Gastrocnemius medialis (tissue), 4 donors: Measurements from ENCODE around the gene PIK3C2B. TPM values are rescaled to one million over a fixed set of nuclear protein-coding genes. Genes with fewer than 3 reads are reported as not detected.

ENCODE experiments used
- ATAC-seq, 2 donors: fragments of 150-250 bp; one replicate each; pipeline ENCODE4 v1.9.1; 2016
- DNase-seq, 2 donors: peaks; one replicate each; pipeline ENCODE4 v3.0.0-alpha.2; 2019
- H3K27ac ChIP-seq, 4 donors: fragments of 200-600 bp; sonication (generic); 1 replicate in 1 of 4; 2 replicates in 3 of 4; pipeline ENCODE4 v1.5.1; 2016 to 2018; ENCODE audit warnings: mild to moderate bottlenecking in 2 of 4, moderate library complexity in 1 of 4
- H3K27me3 ChIP-seq, 3 donors: fragments of 200-600 bp; sonication (generic) in 2 of 3; 1 replicate in 1 of 3; 2 replicates in 2 of 3; pipeline versions ENCODE4 v1.5.1 to v1.6.0; 2016 to 2019; ENCODE audit warnings: mild to moderate bottlenecking in 1 of 3, moderate library complexity in 1 of 3
- H3K36me3 ChIP-seq, 2 donors: fragments of 200-600 bp; sonication (generic) in 1 of 2; one replicate each; pipeline ENCODE4 v1.5.1; 2017 to 2018
- H3K4me1 ChIP-seq, 2 donors: fragments of 200-600 bp; sonication (generic) in 1 of 2; one replicate each; pipeline ENCODE4 v1.5.1; 2016 to 2017; ENCODE audit warnings: mild to moderate bottlenecking in 2 of 2
- H3K4me3 ChIP-seq, 4 donors: fragments of 200-600 bp; sonication (generic) in 3 of 4; 1 replicate in 1 of 4; 2 replicates in 3 of 4; pipeline ENCODE4 v1.5.1; 2016 to 2019; ENCODE audit warnings: mild to moderate bottlenecking in 2 of 4
- H3K9me3 ChIP-seq, 3 donors: fragments of 200-600 bp; sonication (generic) in 2 of 3; 1 replicate in 1 of 3; 2 replicates in 2 of 3; pipeline ENCODE4 v1.5.1; 2016 to 2019
- POLR2A ChIP-seq, 2 donors: fragments of 450-650 bp; IDR thresholded peaks; one replicate each; pipeline ENCODE4 v1.6.1; 2017; ENCODE audit warnings: antibody characterized with exemption in 2 of 2, mild to moderate bottlenecking in 2 of 2, moderate library complexity in 2 of 2
- in situ Hi-C, 4 donors: fragments of 200-750 bp; cut with MboI; loops; one replicate each; pipeline versions ENCODE4 v1.15.0 to v1.8.0; 2017; ENCODE audit warnings: low sequenced_read_pairs in 4 of 4
- intact Hi-C: fragments of 100-400 bp; cut with DNase I; formaldehyde crosslinking; loops from one replicate; pipeline ENCODE4 v1.15.1; 2023; ENCODE audit warnings: low total_unique reads
- total RNA-seq, 4 donors: library from RNA; depleted of rRNA; stranded (reverse); fragments of >200 nt; gene quantifications; one replicate each; pipeline versions ENCODE4 v1.1.0 to v1.2.3, GENCODE V29; 2016
- TF ChIP-seq, protein P1 (sequence below), 5 experiments: fragments of 450-650 bp in 3 of 5; fragments of 200-600 bp in 2 of 5; sonication (generic) in 2 of 5; IDR thresholded peaks in 4 of 5; conservative IDR thresholded peaks in 1 of 5; 1 replicate in 4 of 5; 2 replicates in 1 of 5; pipeline ENCODE4 v1.5.1; 2016 to 2019; ENCODE audit warnings: antibody characterized with exemption in 5 of 5, mild to moderate bottlenecking in 3 of 5, moderate library complexity in 3 of 5

The PIK3C2B gene
- total RNA-seq, 4 donors from 2014 or later = 2.8 to 6.0 (median 3.8) TPM

DNA sequence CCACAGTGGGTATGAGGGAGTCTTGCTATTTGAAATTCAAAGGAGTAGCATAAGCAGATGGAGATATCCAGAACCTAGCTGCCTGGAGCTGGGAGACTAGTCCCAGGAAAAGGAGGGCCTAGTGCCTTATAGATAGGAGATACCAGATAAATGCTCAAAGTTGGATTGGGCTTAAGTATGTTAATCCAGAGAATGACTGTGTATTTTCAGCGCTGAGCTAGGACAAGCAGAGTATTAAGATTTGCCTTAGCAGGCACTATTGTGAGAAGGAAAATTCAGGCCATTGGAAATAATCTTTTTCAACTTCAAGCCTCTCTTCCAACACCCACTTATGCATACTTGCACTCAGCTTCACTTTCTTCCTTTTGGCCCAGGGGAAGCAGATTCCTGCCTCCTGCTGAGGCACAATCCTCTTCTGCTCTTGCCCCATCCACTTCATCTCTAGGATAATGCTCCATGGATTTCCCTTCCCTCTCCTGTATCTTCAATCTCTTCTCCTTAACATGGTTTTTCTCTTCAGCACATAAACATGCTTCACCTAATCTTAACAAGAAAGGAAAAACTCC lies 21.1 kb downstream of the PIK3C2B start:
- peaks cover 37 to 46% of the 10 kb centered on the region in 2 donors for H3K4me1 ChIP-seq
- no peak for DNase-seq
- in situ Hi-C loops = no loop called here

DNA sequence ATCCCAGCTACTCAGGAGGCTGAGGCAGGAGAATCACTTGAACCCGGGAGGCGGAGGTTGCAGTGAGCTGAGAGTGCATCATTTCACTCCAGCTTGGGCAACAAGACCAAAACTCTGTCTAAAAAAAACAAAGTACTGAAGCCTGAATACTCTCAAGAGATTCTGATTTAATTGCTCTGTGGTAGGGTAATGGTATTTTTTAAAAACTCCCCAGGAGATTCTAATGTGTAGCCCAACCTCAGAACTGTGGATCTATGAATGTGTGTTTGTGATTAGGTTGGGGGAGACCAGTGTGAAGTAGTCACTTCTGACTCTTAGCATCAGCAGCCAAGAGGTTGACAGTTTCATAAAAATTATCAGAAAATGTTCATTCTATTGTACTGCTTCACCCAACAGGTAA lies 21.9 kb downstream of the PIK3C2B start:
- ATAC-seq (no peak), DNase-seq (no peak)
- intact Hi-C loops (no loop called here), in situ Hi-C loops (no loop called here)
- TF ChIP-seq POLR2A (IDR thresholded peaks at IDR 0.05) = no peak
- TF ChIP-seq, protein P1, sequence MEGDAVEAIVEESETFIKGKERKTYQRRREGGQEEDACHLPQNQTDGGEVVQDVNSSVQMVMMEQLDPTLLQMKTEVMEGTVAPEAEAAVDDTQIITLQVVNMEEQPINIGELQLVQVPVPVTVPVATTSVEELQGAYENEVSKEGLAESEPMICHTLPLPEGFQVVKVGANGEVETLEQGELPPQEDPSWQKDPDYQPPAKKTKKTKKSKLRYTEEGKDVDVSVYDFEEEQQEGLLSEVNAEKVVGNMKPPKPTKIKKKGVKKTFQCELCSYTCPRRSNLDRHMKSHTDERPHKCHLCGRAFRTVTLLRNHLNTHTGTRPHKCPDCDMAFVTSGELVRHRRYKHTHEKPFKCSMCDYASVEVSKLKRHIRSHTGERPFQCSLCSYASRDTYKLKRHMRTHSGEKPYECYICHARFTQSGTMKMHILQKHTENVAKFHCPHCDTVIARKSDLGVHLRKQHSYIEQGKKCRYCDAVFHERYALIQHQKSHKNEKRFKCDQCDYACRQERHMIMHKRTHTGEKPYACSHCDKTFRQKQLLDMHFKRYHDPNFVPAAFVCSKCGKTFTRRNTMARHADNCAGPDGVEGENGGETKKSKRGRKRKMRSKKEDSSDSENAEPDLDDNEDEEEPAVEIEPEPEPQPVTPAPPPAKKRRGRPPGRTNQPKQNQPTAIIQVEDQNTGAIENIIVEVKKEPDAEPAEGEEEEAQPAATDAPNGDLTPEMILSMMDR (IDR thresholded peaks at IDR 0.05 in 4 of 5, conservative IDR thresholded peaks at IDR 0.05 in 1 of 5) = no peak
- H3K4me1 ChIP-seq = peaks cover 37 to 45% of the 10 kb centered on the region in 2 donors
- H3K36me3 ChIP-seq = no peaks in the 10 kb centered on the region
- H3K27ac ChIP-seq = no peak overlapping the region
- H3K4me3 ChIP-seq = no peak overlapping the region
- H3K9me3 ChIP-seq = no peaks in the 10 kb centered on the region
- H3K27me3 ChIP-seq = no peaks in the 10 kb centered on the region

More for the DNA sequence above, 21.1 kb downstream of the PIK3C2B start:
- Histone ChIP-seq H3K27ac (no peak overlapping the region), H3K27me3 (no peaks in the 10 kb centered on the region), H3K9me3 (no peaks in the 10 kb centered on the region), H3K4me3 (no peak overlapping the region), H3K36me3 (no peaks in the 10 kb centered on the region)
- intact Hi-C loops = no loop called here
- ATAC-seq = no peak
- TF ChIP-seq POLR2A (IDR thresholded peaks at IDR 0.05) = no peak
- TF ChIP-seq, protein P1 (IDR thresholded peaks at IDR 0.05 in 4 of 5, conservative IDR thresholded peaks at IDR 0.05 in 1 of 5) = no peak

DNA sequence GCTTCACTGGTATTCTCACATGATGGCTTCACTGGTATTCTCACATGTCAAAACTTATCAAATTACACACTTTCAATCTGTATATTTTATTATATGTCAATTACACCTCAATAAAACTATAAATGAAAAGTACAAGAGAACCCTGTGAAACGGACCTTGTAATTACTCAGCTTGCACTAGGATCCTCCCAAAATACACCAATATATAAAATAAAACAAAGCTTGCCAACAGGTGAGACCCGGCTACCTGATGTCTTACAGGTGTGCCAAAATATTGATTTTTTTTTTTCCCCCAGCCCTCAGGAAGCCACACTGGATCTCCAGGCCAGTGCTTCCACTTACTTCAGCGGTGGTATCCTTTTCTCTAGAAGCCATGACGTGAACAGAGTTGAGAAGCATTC lies 22.9 kb downstream of the PIK3C2B start:
- intact Hi-C loops (no loop called here), in situ Hi-C loops (no loop called here)
- Histone ChIP-seq H3K36me3 (no peaks in the 10 kb centered on the region), H3K27me3 (no peaks in the 10 kb centered on the region), H3K4me3 (no peak overlapping the region), H3K9me3 (no peaks in the 10 kb centered on the region), H3K4me1 (peaks cover 36 to 45% of the 10 kb centered on the region in 2 donors), H3K27ac (no peak overlapping the region)
- no peak for ATAC-seq
- DNase-seq = no peak
- TF ChIP-seq, protein P1 (IDR thresholded peaks at IDR 0.05 in 4 of 5, conservative IDR thresholded peaks at IDR 0.05 in 1 of 5) = no peak
- TF ChIP-seq POLR2A (IDR thresholded peaks at IDR 0.05) = no peak

DNA sequence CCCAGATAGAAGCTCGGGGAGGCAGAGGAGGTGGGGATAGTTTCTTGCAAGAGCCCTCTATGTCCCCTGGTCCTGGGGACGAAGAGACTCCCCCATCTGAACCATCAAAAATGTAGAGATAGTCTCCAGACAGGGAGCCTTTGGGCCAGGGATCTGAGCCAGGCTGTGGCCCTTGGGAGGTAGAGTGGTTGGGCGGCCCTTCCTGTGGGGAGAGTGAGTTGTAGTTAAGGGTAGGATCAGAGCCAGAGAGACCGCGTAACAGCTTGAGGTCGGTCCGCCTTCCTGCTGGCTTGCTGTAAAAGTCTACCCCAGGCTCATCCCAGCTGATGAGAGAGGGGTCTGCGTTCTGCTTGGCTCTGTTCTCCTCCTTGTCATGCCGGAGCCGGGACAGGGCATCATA lies 25.3 kb downstream of the PIK3C2B start:
- Histone ChIP-seq H3K36me3 (no peaks in the 10 kb centered on the region), H3K27ac (peak overlapping the region; percentile 16 to 95 (median 53)), H3K4me3 (no peak overlapping the region), H3K27me3 (no peaks in the 10 kb centered on the region), H3K9me3 (no peaks in the 10 kb centered on the region), H3K4me1 (peaks cover 41 to 45% of the 10 kb centered on the region in 2 donors)
- no peak for ATAC-seq
- in situ Hi-C loops = no loop called here
- no peak for DNase-seq
- intact Hi-C loops = no loop called here
- TF ChIP-seq, protein P1 (IDR thresholded peaks at IDR 0.05 in 4 of 5, conservative IDR thresholded peaks at IDR 0.05 in 1 of 5) = no peak
- TF ChIP-seq POLR2A (IDR thresholded peaks at IDR 0.05) = no peak
